Measurements from ENCODE around the gene ABHD14A.
A peak's percentile ranks its signal among the peaks of the same experiment; 100 is the strongest.

DNA sequence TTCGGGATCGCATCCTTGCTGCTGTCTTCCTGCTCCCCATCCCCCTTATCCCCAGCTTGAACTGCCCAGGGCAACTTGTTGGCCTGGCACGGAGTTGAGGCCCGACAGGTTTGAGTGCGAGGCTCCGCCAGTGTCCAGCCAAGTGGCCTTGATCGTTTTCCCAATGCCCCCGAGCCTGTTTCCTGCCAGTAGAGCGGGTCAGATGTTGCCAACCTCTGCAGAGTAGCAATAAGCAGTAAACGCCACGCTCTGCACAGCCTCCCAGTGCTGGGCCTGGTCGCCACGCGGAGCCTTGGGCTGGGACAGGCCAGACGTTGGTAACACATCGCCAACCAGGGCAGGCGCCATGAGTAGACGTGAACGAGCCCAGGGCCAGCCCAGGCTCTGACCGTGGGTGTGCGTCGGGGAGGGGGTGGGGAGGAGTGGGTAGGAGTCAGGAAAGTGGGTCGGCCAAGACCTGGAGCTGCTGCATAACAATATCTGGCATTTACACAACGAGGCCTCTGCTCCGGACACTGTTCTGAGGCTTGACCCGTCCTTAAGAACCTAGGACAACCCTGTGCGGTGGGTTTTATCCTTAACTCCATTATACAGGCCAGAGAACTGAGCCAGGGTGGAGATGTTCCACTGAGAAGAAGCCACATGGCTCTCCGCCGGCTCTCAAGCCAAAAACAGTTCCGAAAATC lies 444 bp upstream of the ABHD14A start:
- TF ChIP-seq, protein P1, sequence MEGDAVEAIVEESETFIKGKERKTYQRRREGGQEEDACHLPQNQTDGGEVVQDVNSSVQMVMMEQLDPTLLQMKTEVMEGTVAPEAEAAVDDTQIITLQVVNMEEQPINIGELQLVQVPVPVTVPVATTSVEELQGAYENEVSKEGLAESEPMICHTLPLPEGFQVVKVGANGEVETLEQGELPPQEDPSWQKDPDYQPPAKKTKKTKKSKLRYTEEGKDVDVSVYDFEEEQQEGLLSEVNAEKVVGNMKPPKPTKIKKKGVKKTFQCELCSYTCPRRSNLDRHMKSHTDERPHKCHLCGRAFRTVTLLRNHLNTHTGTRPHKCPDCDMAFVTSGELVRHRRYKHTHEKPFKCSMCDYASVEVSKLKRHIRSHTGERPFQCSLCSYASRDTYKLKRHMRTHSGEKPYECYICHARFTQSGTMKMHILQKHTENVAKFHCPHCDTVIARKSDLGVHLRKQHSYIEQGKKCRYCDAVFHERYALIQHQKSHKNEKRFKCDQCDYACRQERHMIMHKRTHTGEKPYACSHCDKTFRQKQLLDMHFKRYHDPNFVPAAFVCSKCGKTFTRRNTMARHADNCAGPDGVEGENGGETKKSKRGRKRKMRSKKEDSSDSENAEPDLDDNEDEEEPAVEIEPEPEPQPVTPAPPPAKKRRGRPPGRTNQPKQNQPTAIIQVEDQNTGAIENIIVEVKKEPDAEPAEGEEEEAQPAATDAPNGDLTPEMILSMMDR (IDR thresholded peaks at IDR 0.05), result peak in 1 of 5 experiments; percentile 60
- no peak for TF ChIP-seq EP300 (IDR thresholded peaks at IDR 0.05)

Data from tibial nerve (tissue), 4 donors.